Stimulated activated CD8-positive, alpha-beta memory T cell treated with anti-CD3 and anti-CD28 coated beads, Interleukin-15, amount 100 ng/mL, for 48 hours (primary cell): ENCODE results near the gene SLC5A6.

Source experiments
- DNase-seq, 2 donors: peaks; one replicate each; pipeline ENCODE4 v3.0.0-alpha.2; 2020; ENCODE audit warnings: low read depth in 2 of 2

Gene SLC5A6

DNA sequence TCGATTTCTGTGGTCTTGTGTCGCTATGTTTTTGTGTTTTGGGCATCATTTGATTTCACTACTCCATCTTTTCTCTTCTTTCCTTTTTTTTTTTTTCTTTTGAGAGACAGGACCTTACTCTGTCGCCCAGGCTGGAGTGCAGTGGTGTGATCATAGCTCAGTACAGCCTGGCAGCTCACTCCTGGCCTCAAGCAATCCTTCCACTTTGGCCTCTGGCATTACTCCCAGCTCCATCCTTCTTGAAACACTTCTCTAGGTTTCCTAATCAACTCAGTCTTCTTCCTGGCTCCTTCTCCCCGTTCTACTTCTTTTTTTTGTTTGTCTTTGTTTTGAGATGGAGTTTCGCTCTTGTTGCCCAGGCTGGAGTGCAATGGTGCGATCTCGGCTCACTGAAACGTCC lies 36.7 kb downstream of the SLC5A6 start:
- DNase-seq, result no peak

DNA sequence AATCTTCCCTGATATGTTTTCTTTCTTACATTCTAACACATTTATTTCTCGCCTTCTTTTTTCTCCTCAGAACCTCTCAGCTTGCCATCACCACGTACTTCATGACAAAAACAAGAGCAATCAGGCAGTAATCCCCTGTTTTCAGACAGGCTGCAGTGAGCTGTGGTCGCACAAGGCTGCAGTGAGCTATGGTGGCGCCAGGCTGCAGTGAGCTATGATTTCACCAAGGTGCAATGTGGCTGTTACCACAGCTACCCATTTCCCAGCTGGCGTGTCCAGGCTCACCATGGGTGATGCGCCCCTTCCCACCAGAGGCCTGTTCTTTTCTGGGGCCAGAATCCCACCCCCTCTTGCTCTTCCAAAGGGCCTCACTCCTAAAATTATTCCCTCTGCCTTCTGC lies 37.4 kb downstream of the SLC5A6 start:
- DNase-seq, result no peak

DNA sequence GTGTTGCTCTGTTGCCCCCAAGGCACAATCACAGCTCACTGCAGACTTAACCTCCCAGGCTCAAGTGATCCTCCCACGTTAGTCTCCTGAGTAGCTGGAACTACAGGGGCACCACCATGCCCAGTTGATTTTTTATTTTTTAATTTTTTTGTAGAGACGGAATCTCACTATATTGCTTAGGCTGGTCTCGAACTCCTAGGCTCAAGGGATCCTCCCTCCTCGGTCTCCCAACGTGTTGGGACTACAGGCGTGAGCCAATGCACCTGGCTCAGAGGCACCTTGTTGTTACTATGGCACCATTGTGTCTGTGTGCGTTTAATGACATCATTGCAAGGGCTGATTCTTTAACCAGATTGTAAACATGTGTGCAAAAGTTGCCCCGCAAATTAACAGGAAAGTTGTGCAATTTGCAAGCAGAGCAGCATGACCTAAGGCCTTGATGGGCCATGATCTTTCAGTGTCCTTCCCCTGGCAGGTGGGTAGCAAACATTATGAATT lies 40.7 kb downstream of the SLC5A6 start:
- DNase-seq, result no peak

DNA sequence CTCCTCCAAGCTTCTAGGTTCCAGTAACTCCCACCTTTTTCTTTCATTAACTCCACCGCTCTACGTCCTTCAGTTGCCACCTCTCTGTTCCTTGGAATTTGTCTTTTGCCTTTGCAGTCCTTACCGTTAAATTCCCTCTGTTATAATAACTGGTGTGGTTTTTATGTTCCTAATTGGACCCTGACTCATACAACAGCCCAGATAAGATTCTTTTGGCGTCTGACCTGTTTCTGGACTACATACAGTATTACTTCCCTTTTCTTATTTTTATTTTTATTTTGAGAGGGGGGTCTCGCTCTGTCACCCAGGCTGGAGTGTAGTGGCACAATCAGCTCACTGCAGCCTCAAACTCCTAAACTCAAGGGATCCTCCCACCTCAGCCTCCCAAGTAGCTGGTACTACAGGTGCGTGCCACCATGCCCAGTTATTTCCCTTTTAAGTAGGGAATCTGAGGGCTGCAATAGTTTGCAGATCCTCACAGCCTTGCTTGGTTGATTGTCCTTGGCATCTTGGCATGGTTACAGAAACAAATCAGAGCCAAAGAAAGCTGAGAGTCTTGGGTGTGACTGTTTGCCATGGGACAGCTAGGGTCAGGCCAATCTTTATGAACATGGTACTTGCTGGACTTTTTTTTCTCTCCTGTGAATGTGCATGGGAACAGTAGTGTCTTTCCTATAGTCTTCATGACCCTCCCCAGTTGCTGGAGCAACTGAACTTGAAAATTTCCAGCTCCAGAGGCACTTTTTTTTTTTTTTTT lies 41.3 kb downstream of the SLC5A6 start:
- no peak for DNase-seq

DNA sequence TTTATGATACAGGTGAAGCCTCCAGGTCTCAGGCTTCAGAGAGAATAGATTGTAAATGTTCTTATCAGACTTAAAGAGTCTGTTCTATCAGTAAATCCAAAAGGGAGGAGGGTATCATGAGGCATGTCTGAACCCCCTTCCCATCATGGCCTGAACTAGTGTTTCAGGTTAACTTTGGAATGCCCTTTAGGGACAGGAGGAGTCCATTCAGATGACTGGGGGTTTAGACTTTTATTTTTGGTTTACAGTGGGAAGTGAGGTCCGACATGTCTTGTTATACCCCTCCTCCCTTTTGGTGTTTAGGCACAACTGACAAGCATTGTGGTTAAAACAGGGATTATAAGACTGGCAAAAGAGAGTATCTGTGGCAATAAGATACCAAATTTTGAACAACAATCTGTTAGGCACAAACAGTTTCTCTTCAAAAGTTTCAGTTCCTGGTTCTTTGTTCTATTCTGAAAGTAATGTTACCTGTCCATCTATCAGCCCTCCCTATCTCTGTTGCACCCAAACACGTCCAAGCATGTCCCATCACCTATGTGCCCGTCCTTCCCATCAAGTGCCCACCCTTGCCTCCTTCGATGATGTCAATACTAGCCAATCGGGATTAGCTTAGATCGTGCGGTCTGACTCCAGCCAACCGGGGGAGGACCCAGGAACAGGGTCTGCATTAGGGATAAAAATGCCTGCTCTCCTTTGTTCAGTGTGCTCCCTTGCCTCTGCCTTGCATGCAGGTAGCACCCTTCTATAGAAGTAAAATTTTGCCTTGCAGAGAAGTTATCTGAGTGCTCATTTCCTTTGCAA lies 46.9 kb downstream of the SLC5A6 start:
- DNase-seq, result no peak

DNA sequence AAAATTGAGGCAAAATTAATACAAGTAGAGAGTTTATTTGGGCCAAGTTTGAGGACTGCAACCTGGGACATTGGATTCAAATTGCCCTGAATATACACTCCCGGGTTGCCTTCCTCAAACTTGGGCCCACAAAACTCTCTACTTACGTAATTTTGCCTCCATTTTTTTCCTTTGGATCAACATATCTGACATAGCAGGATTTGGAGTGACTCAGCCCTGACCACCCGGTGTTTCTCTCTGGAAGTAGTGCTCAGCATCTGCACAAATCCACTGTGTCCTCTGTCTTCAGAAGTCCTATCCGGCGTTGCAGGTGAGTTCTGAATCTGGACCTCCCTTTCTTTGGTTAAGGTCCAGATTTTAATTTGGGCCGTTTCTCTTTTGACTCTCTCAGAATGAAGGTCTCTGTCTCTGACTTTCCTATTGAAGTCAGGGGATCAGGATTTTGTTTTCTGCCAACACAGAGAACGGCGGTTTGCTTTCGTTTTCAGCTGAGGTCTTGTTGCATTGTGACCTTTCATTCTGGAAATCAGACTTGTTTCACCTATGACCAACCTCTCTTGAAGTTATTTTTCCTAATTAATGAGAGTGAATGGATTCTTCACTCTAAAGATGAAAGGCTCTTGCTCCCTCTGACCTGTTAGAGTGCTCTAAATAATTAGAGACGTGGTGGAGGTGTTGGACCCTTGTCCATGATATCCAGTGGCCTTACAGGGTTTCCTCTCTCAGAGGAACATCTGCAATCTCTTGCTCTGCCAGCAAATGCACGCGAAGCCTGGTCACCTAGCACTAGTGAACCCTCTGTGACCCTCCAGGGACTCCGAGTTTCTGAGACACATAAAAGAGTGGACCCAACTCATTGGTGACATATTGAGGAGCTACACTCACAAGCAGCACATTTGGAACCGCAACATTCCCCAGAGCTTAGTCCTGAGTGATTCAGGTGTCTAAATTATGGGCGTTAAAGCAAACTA lies 49.6 kb downstream of the SLC5A6 start:
- no peak for DNase-seq

DNA sequence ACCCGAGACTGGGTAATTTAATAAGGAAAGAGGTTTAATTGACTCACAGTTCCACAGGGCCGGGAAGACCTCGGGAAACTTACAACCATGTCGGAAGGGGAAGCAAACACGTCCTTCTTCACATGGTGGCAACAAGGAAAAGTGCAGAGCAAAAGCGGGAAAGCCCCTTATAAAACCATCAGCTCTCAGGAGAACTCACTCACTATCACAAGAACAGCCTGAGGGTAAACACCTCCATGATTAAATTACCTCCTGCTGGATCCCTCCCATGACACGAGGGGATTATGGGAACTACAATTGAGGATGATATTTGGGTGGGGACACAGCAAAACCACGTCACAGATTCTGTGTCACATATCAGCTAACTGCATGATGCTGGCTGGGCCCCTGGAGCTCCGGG lies 51.9 kb downstream of the SLC5A6 start:
- DNase-seq, result no peak

DNA sequence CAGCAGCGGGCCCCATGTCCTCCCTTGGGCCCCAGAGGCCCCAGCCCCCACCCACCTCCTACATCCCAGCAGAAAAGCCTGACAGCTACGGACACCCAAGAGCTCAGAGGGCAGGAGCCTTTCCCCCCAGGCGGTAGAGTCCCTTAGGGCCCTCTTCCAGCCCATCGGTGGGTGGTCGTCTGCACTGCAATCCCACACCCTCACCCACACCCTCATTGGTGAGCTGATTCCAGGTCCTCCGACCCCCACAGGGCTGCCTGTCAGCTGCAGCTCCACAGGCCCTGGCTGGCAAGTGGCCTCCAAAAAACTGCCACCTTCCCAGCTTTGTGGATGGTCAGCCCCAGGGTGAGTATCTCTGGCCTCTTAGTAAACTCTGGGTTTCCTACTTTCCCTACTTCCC lies 52.8 kb downstream of the SLC5A6 start:
- no peak for DNase-seq

DNA sequence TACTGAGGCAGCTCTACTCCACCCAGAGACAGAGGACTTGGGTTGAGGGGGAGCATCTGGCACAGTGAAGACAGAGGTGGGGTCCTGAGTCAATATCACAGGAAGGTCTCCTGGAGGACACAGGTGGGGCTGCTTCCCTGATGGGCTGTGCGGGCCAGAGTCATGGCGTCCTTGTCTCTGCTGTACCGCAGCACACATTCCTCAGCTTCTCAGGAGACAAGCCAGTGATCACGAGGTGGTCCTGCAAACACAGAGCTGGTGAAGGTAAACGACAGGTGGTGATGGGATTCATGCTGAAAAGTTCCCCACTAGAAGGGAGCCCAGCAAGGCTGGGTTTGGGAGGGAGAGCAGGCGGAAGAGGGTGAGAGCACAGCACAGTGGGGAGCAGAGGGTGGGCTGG lies 53.6 kb downstream of the SLC5A6 start:
- no peak for DNase-seq

DNA sequence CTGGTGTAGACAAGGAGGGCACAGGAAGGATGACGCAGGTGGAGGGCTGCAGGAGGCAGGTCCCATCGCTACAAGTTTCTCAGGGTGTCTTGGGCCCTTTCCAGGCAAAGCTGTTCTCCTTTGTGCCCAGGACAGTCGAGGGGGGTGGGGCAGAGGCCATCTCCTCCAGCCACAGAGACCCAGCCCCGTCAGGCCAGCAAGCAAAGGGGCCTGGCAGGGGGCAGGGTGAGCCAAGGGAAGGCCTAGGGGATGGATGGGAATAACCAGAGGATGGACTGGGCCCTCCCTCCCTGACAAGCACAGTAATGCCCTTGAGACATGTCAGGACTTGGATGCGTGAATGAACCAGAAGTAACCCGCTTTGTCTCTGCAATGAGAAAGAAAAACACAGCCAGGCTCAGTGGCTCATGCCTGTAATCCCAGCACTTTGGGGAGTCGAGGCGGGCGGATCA lies 57.0 kb downstream of the SLC5A6 start:
- DNase-seq, result no peak

DNA sequence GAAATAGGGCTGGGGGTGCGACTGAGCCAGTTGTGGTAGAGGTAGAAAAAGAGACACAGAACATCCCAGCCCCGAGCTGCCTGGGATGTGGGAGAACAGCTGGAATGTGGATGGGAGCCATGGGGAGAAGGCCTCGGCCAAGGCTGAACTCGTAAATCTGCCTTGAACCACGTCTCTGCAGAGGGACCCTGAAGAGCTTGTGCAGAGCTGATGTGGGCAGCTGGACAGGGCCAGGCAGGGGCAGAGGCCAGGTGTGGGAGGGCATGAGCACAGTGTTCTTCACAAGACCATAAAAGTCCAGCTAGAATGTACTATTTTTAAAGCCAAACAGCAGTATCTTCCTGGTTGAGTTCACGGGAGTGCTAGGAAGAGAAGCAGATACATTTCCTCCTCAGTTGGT lies 57.6 kb downstream of the SLC5A6 start:
- no peak for DNase-seq

DNA sequence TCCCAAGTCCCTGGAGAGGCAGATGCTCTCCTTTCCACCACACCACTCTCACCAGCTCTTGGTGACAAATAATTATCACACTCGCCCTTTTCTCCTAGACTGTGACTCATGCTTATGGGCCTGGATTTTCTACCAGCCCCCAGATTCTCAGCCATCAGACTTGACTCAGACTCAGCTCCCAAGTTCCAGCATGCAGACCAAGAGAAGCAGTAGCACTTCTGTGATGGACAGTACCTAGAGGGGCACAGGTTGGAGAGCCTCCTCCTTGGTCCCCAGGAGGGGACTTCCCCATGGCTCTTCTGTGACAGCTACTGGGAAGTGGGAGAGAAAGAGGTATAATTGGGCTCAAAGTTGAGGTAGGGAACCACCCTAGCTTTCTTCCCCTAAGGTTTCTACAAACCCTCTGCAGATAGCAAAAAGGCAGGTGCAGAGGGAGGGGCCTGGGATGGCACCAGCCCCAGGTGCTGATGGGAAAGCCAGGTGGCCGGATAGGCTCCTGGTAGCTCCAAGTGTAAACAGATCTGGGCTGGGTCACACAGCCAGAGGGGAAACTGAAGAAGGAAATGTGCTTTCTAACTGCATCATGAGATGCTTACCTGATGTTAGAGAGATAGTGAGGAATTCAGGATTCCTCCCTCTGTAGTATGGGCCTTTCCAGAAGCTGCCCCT lies 59.1 kb downstream of the SLC5A6 start:
- no peak for DNase-seq

DNA sequence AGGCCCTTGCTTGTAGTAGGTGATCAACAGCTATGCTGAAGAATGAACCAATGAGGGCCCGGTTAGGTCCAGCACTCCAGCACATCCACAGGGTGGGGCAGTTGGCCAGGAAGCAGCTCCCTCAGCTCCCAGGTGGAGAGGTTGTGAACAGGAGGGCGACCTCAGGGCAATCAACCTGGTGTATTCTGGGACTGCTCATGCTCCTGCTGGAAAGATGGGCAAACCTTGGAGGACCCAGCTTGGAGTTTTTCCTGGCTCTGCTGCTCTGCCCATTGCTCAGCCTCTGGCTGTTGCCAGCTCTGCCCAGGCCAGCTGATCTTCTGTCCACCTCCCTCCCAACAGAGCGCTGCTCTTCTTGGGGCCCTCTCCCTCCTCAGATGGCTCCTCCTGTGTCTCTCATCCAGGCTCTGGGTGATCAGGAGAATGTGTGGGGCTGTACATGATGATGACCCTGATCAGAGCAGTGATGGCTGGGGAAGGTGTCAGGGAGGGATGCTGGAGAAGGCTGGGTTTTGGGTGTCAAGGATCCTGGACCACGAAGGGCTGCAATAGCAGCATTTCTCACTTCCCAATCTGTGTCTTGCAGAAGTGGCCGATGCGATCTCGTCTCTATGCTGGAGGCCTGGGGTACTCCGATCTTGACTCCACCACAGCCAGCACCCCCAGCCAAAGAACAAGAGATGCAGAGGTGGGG lies 59.8 kb downstream of the SLC5A6 start:
- no peak for DNase-seq

DNA sequence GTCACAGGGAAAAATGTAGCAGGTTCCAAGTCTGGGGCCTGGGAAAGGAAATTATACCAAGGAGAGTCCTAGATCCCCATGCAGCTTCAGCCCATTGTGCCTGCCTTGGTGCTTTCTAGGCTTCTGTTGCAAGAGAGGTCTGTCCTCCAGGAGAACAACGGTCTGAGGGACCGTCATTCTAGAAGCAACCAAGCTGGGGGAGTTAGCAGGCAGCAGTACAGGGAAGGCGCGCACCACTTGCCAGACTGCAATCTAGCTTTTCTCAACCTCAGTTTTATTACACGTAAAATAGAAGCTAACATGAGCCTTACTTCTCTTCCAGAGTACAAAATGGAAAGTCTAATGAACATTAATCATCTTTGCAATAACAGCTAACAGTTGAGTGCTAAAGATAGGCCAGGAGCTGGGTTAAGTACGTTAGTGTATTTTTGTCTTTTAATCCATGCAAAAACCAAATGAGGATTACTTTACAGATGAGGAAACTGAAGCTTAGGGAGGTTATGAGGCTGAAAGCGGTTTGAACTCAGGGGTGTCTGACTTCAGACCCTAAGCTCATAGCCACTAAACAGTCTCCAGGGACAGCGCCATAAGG lies 61.3 kb downstream of the SLC5A6 start:
- DNase-seq, result no peak
